ENCODE results near the gene LAD1. TPM values are rescaled to one million over a fixed set of nuclear protein-coding genes. Genes with fewer than 3 reads are reported as not detected.

Gene LAD1, protein sequence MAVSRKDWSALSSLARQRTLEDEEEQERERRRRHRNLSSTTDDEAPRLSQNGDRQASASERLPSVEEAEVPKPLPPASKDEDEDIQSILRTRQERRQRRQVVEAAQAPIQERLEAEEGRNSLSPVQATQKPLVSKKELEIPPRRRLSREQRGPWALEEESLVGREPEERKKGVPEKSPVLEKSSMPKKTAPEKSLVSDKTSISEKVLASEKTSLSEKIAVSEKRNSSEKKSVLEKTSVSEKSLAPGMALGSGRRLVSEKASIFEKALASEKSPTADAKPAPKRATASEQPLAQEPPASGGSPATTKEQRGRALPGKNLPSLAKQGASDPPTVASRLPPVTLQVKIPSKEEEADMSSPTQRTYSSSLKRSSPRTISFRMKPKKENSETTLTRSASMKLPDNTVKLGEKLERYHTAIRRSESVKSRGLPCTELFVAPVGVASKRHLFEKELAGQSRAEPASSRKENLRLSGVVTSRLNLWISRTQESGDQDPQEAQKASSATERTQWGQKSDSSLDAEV
- total RNA-seq: not detected

DNA sequence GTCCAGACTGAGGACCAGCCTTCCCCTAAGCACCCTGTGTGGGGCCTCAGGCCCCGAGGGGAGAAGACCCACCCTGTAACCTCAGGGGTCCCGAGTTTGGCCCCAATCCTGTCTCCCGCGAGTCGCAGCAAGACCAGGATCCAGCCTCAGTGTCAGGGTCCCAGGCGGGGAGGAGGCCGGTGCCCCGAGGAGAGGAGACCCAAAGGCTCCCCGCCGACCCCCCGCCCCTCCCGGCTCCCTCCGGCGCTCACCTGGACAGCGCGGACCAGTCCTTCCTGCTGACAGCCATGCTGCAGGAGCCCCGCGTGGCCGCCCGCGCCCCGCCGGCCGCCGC lies at the start of gene LAD1:
Gene LAD1 (minus strand): TSS at position 307 of the 334 bp plus-strand sequence. CDS start 18 bp downstream, at position 289.
- Histone ChIP-seq H3K4me1 (ENCODE audit: insufficient read depth, low read length) (no peaks in the 10 kb centered on the region), H3K27me3 (ENCODE audit: insufficient read depth, low read length) (peaks cover 39% of the 10 kb centered on the region), H3K4me3 (ENCODE audit: low read length) (no peak within 1 kb of the TSS), H3K9me3 (ENCODE audit: low read depth, low read length) (no peaks in the 10 kb centered on the region)

DNA sequence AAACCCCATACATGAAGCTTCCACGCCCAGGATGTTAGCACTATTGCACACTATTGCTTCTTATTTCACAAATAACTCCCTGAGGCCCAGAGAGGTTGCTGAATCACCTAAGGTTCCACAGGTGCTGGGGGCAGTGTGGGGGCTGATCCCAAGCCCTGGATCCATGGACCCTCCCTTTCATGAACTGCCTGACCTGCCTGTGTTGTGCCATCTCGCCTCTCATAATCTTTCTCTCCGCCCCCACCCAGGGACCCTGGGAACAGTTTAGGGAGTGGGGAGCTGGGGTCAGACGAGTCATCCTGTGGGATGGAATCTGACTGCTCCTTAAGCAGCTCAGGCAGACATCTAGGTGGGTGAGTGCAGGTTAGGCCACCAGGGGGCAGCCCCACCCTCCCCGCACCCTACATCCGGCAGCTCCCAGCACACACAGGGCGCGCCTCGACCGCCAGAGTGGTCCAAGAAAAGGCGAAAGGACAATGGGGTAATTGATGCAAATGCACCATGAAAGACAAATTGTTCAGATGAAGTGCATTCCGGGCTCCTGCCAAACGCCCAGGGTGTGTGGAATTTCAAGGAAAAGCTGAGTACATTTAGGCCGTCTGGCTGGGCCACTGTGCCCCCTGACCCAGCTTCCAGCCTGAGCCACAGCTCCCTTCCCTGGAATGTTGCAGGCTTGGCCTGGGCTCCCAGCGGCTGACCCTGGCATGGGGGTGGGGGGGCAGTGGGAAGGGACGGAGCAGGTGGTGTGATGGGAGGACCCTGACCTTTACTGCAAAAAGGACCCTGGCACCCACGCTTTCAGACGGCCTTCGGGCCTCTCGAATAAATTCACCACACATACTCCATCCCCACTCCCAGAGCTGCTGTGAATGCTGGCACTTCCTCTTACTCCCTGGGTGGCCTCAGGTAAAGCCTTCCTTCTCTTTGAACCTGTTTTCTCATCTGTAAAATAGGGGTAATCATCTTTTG lies 49.1 kb upstream of the LAD1 start:
- Histone ChIP-seq H3K27me3 (ENCODE audit: insufficient read depth, low read length) (no peaks in the 10 kb centered on the region), H3K9me3 (ENCODE audit: low read depth, low read length) (no peaks in the 10 kb centered on the region), H3K4me1 (ENCODE audit: insufficient read depth, low read length) (peaks cover 15% of the 10 kb centered on the region), H3K4me3 (ENCODE audit: low read length) (no peak overlapping the region)

DNA sequence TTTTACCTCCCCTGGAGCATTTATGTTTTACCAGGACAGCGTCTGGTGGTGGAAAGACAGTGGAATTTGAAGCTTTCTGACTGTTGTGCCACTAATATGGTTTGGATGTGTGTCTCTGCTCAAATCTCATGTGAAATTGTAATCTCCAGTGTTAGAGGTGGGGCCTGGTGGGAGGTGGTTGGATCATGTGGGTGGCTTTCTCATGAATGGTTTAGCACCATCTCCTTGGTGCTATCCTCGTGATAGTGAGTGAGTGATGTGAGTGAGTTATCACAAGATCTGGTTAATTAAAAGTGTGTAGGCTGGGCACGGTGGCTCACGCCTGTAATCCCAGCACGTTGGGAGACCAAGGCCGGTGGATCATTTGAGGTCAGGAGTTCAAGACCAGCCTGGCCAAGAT lies 46.2 kb upstream of the LAD1 start:
- no peaks in the 10 kb centered on the region for H3K27me3 ChIP-seq (ENCODE audit: insufficient read depth, low read length)
- no peaks in the 10 kb centered on the region for H3K9me3 ChIP-seq (ENCODE audit: low read depth, low read length)
- no peak overlapping the region for H3K4me3 ChIP-seq (ENCODE audit: low read length)
- H3K4me1 ChIP-seq (ENCODE audit: insufficient read depth, low read length): peaks cover 4% of the 10 kb centered on the region

DNA sequence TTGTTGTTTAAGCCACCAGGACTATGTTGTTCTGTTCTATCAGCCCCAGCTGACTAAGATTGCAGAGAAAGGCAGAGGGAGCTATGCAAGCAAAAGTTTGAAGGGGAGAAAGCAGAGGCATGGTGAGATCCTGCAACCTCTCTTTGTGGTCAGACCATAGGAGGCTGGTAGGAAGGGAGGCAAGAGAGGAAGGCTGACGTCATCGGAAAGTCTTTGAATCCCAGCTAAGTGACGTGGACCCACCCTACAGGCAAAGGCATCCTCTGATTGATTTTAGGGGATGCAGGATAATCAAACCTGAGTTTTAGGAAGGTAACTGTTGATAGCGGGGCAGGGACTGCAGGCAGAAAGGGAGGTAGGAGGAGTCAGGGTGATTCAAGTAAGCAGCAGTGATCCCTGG lies 45.7 kb upstream of the LAD1 start:
- Histone ChIP-seq H3K4me3 (ENCODE audit: low read length) (no peak overlapping the region), H3K4me1 (ENCODE audit: insufficient read depth, low read length) (peaks cover 4% of the 10 kb centered on the region), H3K9me3 (ENCODE audit: low read depth, low read length) (no peaks in the 10 kb centered on the region), H3K27me3 (ENCODE audit: insufficient read depth, low read length) (no peaks in the 10 kb centered on the region)

DNA sequence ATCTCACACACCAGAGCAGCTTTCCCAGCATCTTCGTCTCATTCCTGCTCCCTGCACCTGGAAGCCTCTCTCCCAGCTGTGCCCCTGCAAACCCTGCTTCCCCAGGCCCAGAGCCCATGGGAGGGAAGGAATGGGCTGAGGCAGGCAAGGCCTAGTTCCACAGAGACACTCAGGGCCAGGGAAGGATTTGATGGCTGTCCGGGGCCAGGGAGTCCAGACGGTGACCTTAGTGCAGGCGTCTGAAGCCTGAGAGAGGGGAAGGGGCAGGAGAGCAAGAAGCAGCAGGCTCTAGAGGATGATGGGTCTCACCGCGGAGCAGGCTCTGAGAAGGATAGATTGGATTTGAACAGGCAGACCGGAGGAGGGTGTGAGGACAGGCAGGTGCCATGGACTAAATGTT lies 44.6 kb upstream of the LAD1 start:
- Histone ChIP-seq H3K9me3 (ENCODE audit: low read depth, low read length) (no peaks in the 10 kb centered on the region), H3K4me3 (ENCODE audit: low read length) (no peak overlapping the region), H3K4me1 (ENCODE audit: insufficient read depth, low read length) (peaks cover 4% of the 10 kb centered on the region), H3K27me3 (ENCODE audit: insufficient read depth, low read length) (no peaks in the 10 kb centered on the region)

DNA sequence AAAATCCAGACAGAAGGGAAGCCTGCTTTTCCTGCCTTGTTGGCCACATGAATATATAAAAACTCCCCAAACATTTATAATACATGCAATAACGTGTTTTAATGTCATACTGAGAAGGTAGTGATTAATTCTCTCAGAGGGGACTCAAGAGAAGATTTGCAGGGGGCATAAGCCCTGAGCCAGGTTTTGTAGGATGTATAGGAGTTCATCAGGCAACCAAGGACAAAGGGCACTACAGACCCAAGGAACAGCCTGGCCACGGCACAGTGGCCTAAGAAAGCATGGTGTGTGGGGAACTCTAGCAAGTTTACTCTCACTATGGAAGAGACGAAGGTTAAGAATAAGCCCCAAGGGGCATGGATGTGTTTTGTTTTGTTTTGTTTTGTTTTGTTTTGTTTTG lies 37.8 kb upstream of the LAD1 start:
- Histone ChIP-seq H3K27me3 (ENCODE audit: insufficient read depth, low read length) (no peaks in the 10 kb centered on the region), H3K9me3 (ENCODE audit: low read depth, low read length) (no peaks in the 10 kb centered on the region), H3K4me3 (ENCODE audit: low read length) (no peak overlapping the region), H3K4me1 (ENCODE audit: insufficient read depth, low read length) (no peaks in the 10 kb centered on the region)

DNA sequence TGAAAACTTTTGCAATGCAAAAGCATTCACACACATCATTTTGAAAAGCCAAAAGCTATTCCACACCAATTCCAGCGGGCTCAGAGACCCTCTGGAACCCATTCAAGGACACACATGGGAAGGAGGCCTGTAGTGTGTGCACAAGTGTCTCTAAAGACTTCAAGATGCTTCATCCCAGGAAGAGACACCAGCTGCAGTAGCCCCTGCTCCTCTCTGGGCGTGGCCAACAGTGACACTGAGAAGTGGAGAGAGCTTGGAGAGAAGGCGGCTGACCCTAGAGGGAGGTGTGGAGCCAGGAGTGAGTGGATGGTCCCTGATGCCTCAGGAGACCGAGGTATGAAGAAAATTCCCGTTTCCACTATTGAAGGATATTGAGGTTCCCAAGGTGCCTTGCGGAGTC lies 37.3 kb upstream of the LAD1 start:
- no peaks in the 10 kb centered on the region for H3K4me1 ChIP-seq (ENCODE audit: insufficient read depth, low read length)
- no peaks in the 10 kb centered on the region for H3K9me3 ChIP-seq (ENCODE audit: low read depth, low read length)
- no peaks in the 10 kb centered on the region for H3K27me3 ChIP-seq (ENCODE audit: insufficient read depth, low read length)
- H3K4me3 ChIP-seq (ENCODE audit: low read length): no peak overlapping the region

DNA sequence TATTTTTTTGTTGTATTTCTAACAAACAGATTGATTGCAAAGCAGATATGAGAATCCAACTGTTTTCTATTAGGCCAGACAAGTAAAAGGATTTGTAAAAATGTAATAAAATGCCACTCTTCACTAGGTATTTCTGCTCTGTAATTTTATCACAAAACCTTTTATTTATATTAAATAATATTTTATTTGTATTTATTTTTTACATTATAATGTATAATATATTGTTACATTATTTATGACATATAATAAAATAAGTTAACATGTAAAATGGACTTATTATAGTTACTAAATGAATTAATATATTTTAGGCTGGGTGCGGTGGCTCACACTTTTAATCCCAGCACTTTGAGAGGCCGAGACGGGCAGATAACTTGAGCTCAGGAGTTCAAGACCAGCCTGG lies 35.1 kb upstream of the LAD1 start:
- H3K4me3 ChIP-seq (ENCODE audit: low read length): no peak overlapping the region
- H3K4me1 ChIP-seq (ENCODE audit: insufficient read depth, low read length): no peaks in the 10 kb centered on the region
- no peaks in the 10 kb centered on the region for H3K27me3 ChIP-seq (ENCODE audit: insufficient read depth, low read length)
- no peaks in the 10 kb centered on the region for H3K9me3 ChIP-seq (ENCODE audit: low read depth, low read length)

DNA sequence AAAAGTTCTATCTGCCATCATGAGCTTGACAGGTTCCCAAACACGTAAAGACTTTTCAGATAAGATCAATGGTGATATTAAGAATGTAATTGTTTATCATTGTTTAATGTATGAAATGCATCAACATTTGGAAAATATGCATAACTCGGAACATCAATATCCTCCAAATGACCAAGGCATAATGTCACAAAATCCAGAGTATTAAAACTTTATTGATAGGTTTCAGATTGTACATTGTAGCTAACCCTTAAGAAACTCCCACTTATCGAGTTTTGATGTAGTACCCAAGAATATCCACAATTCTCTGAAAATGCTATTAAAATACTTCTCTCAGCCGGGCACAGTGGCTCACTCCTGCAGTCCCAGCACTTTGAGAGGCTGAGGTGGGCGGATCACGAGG lies 34.5 kb upstream of the LAD1 start:
- Histone ChIP-seq H3K4me1 (ENCODE audit: insufficient read depth, low read length) (no peaks in the 10 kb centered on the region), H3K4me3 (ENCODE audit: low read length) (no peak overlapping the region), H3K27me3 (ENCODE audit: insufficient read depth, low read length) (no peaks in the 10 kb centered on the region), H3K9me3 (ENCODE audit: low read depth, low read length) (no peaks in the 10 kb centered on the region)

DNA sequence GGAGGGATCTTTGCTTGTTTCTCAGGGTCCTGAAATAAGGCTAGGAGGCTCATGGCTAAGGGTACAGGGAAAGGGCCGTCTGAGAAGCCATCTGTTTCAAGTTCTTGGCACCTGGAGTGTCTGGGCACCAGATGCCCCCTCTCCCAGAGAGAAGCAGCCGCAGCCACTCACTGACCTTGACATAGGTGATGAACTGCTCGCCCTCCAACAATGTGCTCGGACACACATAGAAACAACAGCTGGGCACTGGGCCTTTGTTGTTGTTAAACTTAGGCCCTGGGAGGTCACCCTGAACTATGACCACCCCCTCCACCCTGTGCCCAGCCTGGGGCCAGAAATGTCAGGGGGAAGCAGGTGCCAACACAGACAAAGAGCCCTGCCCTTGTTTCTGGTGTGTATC lies 31.7 kb upstream of the LAD1 start:
- Histone ChIP-seq H3K4me3 (ENCODE audit: low read length) (no peak overlapping the region), H3K27me3 (ENCODE audit: insufficient read depth, low read length) (no peaks in the 10 kb centered on the region), H3K4me1 (ENCODE audit: insufficient read depth, low read length) (peaks cover 4% of the 10 kb centered on the region), H3K9me3 (ENCODE audit: low read depth, low read length) (no peaks in the 10 kb centered on the region)

DNA sequence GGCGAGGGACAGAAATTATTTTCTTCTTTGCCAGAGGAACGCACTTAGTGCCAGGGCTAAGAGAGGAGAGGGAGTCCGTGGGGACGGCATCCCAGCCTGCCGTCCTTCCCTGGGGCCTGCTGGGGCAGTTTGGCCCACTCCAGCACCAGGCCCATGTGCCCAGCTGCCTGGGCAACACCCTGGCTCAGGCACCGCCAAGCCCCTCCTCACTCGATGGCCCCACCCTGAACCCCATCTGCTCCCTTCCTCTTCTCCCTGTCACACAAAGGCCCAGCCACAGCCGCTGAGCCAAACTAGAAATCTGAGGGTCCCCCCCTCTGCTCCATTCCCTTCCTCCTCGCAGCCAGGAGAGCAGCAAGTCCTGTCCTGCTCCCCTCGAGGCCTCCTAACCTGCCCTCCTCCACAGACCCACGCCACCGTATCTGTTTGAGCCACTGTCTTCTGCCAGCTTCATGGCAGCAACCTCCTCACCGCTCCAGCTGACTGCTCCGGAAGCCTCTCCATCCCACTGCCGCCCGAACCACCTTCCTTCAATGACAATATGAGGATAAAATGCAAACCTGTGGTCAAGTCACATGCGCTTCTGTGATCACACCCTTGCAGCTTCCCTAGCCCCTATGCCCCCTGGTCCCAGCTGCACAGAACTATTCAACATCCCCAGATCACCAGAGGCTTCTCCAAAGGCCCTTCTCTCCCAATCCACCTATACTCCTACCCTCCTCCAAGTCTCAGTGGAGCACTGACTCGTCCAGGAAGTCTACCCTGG lies 30.8 kb upstream of the LAD1 start:
- Histone ChIP-seq H3K9me3 (ENCODE audit: low read depth, low read length) (no peaks in the 10 kb centered on the region), H3K27me3 (ENCODE audit: insufficient read depth, low read length) (no peaks in the 10 kb centered on the region), H3K4me3 (ENCODE audit: low read length) (no peak overlapping the region), H3K4me1 (ENCODE audit: insufficient read depth, low read length) (peaks cover 4% of the 10 kb centered on the region)

DNA sequence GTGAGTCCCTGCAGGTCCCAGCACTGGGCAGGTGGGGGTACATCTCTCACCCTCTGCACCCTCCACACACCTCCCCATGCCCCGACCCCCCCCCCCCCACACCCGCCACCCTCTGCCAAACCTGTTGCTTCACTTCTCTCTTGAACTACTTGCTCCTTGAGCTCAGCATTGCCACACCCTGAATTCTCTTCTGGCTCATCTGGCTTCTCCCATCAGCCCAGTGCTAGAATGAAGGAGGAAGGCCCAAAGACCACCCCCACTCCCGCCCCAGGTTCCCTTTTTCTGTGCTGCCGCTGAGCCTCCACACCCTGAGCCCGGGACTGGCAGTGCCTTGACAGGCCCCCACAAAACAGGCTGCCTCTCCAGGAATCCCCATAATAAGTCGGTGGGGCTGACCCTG lies 28.8 kb upstream of the LAD1 start:
- Histone ChIP-seq H3K4me1 (ENCODE audit: insufficient read depth, low read length) (peaks cover 4% of the 10 kb centered on the region), H3K27me3 (ENCODE audit: insufficient read depth, low read length) (no peaks in the 10 kb centered on the region), H3K9me3 (ENCODE audit: low read depth, low read length) (no peaks in the 10 kb centered on the region), H3K4me3 (ENCODE audit: low read length) (no peak overlapping the region)

DNA sequence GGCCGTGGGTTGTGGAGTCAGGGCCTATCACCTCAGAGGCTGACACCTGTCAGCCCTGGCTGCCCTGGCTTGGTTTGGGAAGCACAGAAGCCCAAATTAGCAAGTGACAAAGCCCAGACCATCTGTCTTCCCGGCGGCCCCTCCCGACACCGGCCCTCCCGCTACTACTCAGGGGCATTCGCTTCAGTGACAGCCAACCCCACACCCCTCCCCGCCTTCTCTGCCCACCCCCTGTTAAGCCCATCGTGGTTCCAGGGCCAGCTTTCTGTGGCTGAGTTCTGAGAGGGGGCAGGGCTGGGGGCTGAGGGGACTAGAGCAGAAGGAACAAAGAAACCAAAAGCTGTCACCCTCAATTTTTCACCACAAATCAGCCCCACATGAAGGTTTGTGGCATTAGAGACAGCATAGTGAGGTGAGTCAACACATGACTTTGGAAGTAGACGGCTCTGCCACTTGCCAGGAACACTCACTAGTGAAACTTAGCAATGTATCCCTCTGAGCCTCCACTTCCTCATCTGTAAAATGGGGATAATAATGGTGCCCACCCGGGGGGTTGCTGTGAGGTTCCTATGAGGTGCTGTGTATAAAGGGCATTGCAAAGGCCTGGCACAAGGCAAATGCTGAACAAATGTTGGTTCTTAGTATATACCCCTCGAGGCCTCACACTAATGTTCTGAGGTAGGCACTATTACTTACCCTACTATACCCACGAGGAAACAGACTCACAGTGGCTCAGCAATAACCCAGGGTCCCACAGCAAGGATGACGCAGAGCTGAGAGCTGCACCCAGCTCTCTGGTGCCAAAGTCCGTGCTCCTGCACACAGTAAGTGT lies 27.6 kb upstream of the LAD1 start:
- no peaks in the 10 kb centered on the region for H3K9me3 ChIP-seq (ENCODE audit: low read depth, low read length)
- no peak overlapping the region for H3K4me3 ChIP-seq (ENCODE audit: low read length)
- H3K27me3 ChIP-seq (ENCODE audit: insufficient read depth, low read length): no peaks in the 10 kb centered on the region
- peaks cover 4% of the 10 kb centered on the region for H3K4me1 ChIP-seq (ENCODE audit: insufficient read depth, low read length)

DNA sequence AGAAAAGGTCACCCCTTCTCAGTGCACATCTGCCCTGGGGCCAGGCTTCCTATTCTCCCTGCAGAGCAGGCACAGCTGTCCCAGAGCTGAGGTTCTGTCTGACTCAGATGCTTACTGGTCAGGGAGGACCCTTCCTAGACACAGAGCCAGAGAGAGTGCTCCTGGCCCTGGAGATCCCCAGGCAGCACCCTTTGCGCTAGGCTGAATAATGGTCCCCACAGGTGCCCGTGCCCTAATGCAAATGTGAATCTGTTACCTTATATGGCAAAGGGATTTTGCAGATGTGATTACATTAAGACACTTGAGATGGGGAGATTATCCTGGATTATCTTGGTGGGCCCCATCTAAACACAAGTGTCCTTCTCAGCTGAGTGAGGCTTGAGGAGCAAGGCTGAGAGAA lies 25.0 kb upstream of the LAD1 start:
- H3K4me3 ChIP-seq (ENCODE audit: low read length): no peak overlapping the region
- peaks cover 4% of the 10 kb centered on the region for H3K4me1 ChIP-seq (ENCODE audit: insufficient read depth, low read length)
- no peaks in the 10 kb centered on the region for H3K27me3 ChIP-seq (ENCODE audit: insufficient read depth, low read length)
- H3K9me3 ChIP-seq (ENCODE audit: low read depth, low read length): no peaks in the 10 kb centered on the region

Data from mononuclear cell (primary cell).